Spinal cord (tissue), 10 donors: Measurements from ENCODE around the gene DNAL1. TPM values are rescaled to one million over a fixed set of nuclear protein-coding genes. Genes with fewer than 3 reads are reported as not detected.

Source experiments
- DNase-seq, 6 donors: peaks; one replicate each; pipeline versions ENCODE4 v3.0.0 to v3.0.0-alpha.2; 2013 to 2015; ENCODE audit warnings: low spot score in 6 of 6, low read depth in 4 of 6
- H3K27ac ChIP-seq: one replicate; pipeline ENCODE4 v1.5.1; 2013; ENCODE audit warnings: low read depth, low read length, control low read depth
- H3K27me3 ChIP-seq: one replicate; pipeline ENCODE4 v1.6.1; 2013; ENCODE audit warnings: low read length; ENCODE audit not compliant: control insufficient read depth, insufficient read depth
- H3K36me3 ChIP-seq: one replicate; pipeline ENCODE4 v1.6.1; 2013; ENCODE audit warnings: low read length; ENCODE audit not compliant: control insufficient read depth, insufficient read depth
- H3K4me1 ChIP-seq: one replicate; pipeline ENCODE4 v1.6.1; 2013; ENCODE audit warnings: low read length; ENCODE audit not compliant: control insufficient read depth, insufficient read depth
- H3K4me3 ChIP-seq: one replicate; pipeline ENCODE4 v1.5.1; 2013; ENCODE audit warnings: low read depth, low read length, control low read depth
- H3K9me3 ChIP-seq: one replicate; pipeline ENCODE4 v1.6.1; 2013; ENCODE audit warnings: low read length; ENCODE audit not compliant: control insufficient read depth, insufficient read depth
- WGBS: methylation state at CpG from one replicate; pipeline ENCODE4 v1.1.5; 2013; ENCODE audit warnings: missing lambda C conversion rate; ENCODE audit not compliant: insufficient coverage; 5-methylcytosine and 5-hydroxymethylcytosine counted together
- polyA plus RNA-seq, 2 donors: library from polyadenylated mRNA; unstranded; fragments of 120-200 nt; gene quantifications; one replicate each; pipeline ENCODE4 v1.2.1, GENCODE V29; 2013; ENCODE audit not compliant: insufficient read length in 2 of 2
- total RNA-seq, 2 donors: library from RNA; depleted of rRNA in 1 of 2; stranded (reverse); fragments of 120-200 nt in 1 of 2; fragments of >200 nt in 1 of 2; gene quantifications; one replicate each; pipeline versions ENCODE4 v1.2.3 to v1.2.4, GENCODE V29; 2013 to 2014
- donor health status: healthy.

The DNAL1 gene
- total and polyA plus RNA-seq, 4 donors: 15.4 to 26.0 (median 20.2) TPM

DNA sequence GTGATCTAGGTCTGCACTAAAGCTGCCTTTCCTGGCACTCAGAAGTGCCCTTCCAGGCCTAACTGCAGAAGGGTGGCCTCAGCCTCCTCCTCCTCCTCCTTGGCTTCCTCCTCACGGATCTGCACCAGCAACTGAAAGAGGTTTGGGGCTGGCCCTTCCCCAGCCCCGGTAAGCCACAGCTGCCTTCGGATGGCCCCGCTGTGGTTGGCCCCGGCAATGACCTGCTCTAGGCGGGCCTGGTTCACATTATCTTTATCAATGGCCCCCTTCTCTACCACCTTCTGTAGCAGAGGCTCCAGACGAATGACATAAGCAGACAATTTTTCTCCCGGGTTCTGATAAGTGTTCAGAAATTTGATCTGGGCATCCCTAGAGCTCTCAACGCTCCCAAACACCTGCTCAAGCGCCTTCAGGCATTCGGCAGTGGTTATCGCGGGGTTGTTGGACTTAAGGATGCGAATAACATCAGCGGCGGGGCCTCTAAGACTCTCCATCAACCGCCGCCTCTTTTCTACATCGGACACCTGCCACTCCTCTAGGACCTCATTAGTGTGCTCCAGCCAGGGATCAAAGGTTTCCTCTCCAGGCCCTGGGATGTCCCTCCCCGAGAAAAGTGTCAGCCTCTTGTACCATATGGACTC is 67.9 kb downstream of the DNAL1 start:
- no peaks in the 10 kb centered on the region for H3K27me3 ChIP-seq
- peak overlapping the region; percentile 79 for H3K4me3 ChIP-seq
- peak in 3 of 6 donors; percentile 18 to 56 (median 52) for DNase-seq
- H3K36me3 ChIP-seq: peaks cover 4% of the 10 kb centered on the region
- under 1% methylated on average over 17 of the region's 20 CpGs for WGBS
- peak overlapping the region; percentile 98 for H3K27ac ChIP-seq
- peaks cover 19% of the 10 kb centered on the region for H3K4me1 ChIP-seq
- no peaks in the 10 kb centered on the region for H3K9me3 ChIP-seq

DNA sequence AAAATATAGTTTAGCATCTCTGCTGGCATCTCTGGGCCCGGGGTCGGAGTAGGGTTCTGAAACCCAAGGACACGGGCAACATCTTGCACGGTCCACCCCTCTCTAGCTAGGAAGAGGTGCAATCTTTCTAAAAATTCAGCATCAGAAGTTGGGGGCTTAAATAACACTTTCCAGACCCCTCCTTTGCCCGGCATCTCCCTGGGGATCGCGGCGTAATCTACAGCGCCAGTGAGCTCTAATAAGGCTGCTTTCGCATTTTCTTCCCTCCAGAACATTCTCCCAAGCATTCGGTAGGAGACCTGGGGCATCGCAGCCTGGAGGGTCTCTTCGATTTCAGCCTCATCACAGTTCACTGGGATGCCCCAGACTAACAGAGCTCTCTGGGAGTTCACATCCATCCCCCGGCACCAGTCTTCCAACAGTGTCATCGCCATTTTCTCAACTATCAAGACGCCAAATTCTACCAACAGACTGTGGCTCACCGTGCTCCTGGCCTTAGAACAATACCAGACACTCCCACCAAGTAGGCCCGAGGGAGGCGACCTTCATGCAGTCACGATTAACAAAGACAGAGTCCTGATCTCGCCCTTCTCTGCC is 68.5 kb downstream of the DNAL1 start:
- H3K27me3 ChIP-seq: no peaks in the 10 kb centered on the region
- peak overlapping the region; percentile 98 for H3K27ac ChIP-seq
- H3K36me3 ChIP-seq: peaks cover 11% of the 10 kb centered on the region
- peaks cover 25% of the 10 kb centered on the region for H3K4me1 ChIP-seq
- H3K4me3 ChIP-seq: peak overlapping the region; percentile 79
- DNase-seq: peak in 3 of 6 donors; percentile 31 to 75 (median 63)
- WGBS: 0% methylated on average over 21 of the region's 21 CpGs
- no peaks in the 10 kb centered on the region for H3K9me3 ChIP-seq

DNA sequence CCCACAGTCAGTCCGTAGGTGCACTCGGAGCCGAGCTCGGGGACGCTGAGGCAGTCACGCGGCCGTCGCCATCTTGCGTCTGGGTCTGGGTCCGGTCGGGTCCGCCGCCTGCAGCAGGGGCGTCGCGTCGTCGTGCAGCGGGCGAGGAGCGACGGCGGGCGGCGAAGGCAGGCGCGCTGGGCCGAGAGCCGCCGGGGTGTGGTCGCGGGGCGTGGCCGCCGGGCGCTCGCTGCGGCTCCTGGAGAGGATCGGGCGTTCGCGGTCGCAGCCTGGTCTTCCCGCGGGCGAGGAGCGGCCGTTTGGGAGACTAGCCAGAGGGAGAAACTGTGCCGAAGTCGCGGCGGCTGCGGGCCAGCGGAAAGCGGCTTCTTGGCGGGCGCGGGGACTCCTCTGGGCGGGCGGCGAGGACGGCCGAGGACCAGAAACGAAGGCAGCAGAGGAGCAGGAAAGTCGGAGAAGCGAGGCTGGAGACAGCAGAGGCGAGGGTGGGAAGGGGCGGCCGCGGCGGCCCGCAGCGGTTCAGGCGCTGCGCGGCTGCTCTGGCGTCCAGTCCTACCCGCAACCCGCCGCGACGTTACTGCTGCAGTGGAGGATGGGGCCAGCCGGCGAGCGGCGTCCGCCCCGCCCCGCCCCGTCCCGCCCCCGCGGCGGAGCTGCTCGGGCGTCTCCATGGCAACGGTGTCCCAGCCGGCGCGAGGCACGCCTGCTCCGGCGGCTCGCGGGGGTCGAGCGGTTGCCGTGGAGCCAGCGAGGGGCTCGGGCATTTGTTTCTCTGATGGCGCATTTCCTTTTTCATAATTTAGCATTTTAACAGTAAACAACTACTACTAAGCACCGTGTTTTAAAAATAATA is 69.2 kb downstream of the DNAL1 start, which contains the start of gene PNMA1:
Gene PNMA1, minus strand, starts transcription at position 582 of the 853 bp plus-strand sequence. CDS start 745 bp downstream, outside the sequence.
- Histone ChIP-seq H3K4me1 (peaks cover 32% of the 10 kb centered on the region), H3K27me3 (no peaks in the 10 kb centered on the region), H3K27ac (peak within 1 kb of the TSS; percentile 98), H3K4me3 (peak within 1 kb of the TSS; percentile 79), H3K9me3 (no peaks in the 10 kb centered on the region), H3K36me3 (peaks cover 14% of the 10 kb centered on the region)
- 0% methylated on average over 108 of the region's 113 CpGs for WGBS
- peak; percentile 74 to 97 (median 88) for DNase-seq

DNA sequence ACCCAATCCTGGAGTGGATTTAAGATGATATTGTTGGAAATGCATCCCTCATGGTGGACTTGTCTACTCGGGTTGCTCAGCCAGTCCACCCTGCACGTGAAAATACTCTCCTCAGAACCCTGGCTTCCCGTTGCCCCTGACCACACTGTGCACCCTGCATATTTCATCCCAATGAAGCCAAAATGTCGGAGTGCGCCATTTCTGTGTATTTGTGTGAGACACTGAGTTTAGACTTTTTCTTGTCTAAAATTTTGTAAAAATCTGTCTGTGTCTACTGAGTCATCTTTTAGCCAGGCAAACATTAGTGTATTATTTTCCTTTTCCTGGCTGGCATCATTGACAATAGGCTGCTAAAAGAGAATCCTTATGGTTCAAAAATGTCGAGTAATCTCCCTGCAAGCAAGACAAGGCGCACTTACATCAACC is 69.9 kb downstream of the DNAL1 start:
- Histone ChIP-seq H3K27me3 (no peaks in the 10 kb centered on the region), H3K9me3 (no peaks in the 10 kb centered on the region), H3K4me1 (peaks cover 38% of the 10 kb centered on the region), H3K27ac (peak overlapping the region; percentile 98), H3K36me3 (peaks cover 18% of the 10 kb centered on the region), H3K4me3 (peak overlapping the region; percentile 79)
- WGBS: 11% methylated on average over 3 of the region's 7 CpGs
- no peak for DNase-seq

DNA sequence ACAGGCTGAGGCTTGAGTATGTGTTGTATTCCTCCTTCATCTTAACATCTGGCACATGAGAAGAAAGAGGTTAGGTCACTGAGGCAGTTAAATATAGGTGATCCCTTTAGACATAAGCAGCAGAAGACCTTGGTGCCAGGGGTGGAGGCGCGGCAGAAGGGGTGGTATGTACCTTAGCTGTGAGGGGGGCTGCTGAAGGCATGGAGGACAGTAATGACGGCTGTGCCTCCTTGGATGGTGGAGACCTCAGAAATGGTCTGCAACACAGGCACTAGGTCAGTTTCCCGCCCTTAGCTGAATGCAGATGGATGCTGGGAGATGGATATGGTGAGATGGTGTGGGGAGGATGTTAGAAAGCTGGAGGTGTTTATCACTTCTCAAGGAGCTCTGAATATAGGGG is 70.9 kb downstream of the DNAL1 start:
- peaks cover 20% of the 10 kb centered on the region for H3K36me3 ChIP-seq
- no peak for DNase-seq
- no peaks in the 10 kb centered on the region for H3K27me3 ChIP-seq
- peaks cover 41% of the 10 kb centered on the region for H3K4me1 ChIP-seq
- WGBS: 78% methylated on average over 4 of the region's 4 CpGs
- no peak overlapping the region for H3K27ac ChIP-seq
- no peaks in the 10 kb centered on the region for H3K9me3 ChIP-seq
- no peak overlapping the region for H3K4me3 ChIP-seq

DNA sequence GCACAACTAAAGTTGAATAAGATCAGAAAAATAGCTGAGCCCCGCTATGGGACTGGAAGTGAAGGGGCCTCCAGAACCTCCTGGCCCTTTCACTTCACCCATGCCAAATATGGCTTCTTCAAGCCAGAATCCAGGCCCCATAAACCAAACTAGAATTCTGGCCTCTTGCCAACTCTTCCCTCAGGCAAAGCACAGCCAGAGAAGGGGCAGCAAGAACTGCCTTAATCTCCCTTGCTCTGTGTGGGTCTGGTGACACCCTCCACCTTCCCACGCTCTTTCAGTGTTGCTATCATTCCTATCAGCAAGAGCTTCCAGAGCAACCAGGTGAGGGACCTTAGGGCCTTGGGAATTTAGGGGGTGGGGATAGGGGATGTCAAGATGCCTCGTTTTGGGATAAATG is 72.5 kb downstream of the DNAL1 start:
- H3K4me3 ChIP-seq: no peak overlapping the region
- peak overlapping the region; percentile 90 for H3K27ac ChIP-seq
- WGBS: 43% methylated on average over 1 of the region's 3 CpGs
- peaks cover 28% of the 10 kb centered on the region for H3K36me3 ChIP-seq
- peaks cover 34% of the 10 kb centered on the region for H3K4me1 ChIP-seq
- peak in 2 of 6 donors; percentile 70 to 74 for DNase-seq
- no peaks in the 10 kb centered on the region for H3K9me3 ChIP-seq
- H3K27me3 ChIP-seq: no peaks in the 10 kb centered on the region

DNA sequence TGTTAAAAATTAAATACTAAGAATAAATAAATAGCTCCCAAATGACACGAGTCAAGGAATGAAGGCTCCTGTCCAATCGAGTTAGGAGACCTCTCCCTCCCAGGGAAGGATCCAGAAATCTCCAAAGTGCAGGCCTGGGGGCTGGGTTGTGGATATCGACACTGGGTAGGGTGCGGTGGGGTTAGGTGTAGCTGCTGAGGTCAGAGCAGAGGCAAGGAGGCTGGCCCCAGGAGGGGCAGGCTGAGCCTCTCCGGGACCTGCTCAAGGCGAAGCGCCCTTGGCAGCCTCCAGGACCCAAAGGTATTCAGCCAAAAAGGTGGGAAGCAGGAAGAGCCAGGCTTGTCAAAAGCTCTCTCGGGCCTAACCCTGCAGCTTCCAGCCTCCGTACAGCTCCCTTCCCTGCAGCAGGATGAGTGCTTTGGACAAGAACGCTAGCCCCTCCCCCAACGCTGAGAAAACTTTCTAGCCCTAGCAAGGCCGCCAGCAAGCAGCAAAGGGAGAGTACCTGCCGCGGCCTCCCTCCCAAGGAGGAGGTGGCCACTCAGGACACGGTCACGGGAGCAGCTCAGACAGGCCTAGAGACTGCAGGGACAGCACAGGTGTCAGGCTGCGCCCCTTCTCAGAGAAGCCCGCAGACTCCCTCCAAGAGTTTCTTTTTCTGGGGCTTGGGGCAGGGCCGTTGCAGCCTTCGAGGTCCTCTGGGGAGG is 73.1 kb downstream of the DNAL1 start:
- Histone ChIP-seq H3K27me3 (no peaks in the 10 kb centered on the region), H3K36me3 (peaks cover 34% of the 10 kb centered on the region), H3K4me1 (peaks cover 34% of the 10 kb centered on the region), H3K9me3 (no peaks in the 10 kb centered on the region), H3K27ac (peak overlapping the region; percentile 90), H3K4me3 (peak overlapping the region; percentile 49)
- WGBS: 28% methylated on average over 16 of the region's 20 CpGs
- peak in 2 of 6 donors; percentile 76 to 80 for DNase-seq

DNA sequence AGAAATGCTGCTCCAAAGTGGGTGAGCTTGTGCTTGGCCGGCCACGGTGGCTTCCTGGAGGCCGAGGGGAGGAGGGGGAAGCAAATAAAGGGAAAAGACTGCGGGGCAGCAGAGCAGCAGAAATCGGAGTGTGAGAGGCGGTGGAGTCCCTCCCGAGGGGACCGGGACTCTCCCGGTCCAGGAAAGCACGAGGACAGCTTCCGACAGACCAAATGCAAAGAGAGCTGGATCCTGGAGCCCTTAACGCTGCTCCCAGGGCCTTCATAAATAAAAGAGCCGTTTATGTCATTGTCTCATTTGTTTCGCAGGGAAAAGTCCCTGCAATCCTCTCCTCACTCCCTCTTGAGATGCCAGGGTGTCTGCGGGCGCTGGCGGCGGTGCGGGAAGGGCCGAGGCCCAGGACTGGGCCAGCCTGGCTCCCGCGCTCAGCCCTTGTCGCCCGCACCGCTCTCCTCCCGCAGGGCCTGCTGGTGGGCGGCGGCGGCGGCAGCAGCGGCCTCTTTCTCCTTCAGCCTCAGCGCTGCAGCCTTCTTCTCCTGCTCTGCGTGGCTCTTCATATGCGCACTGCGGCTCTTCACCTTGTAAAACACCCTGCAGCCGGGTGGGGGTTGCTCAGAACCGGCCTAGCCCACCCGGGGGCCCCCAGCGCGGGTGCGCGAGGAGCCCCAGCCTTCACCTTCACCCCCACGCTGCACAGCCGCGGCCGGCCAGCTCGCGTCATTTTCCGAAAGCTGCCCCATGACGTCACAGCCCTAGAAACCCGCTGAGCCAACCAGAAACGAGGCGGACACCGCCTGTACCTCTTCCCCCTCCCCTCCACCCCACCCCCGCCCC is 73.8 kb downstream of the DNAL1 start:
- H3K36me3 ChIP-seq: peaks cover 34% of the 10 kb centered on the region
- H3K4me1 ChIP-seq: peaks cover 34% of the 10 kb centered on the region
- peak overlapping the region; percentile 90 for H3K27ac ChIP-seq
- H3K27me3 ChIP-seq: no peaks in the 10 kb centered on the region
- peak overlapping the region; percentile 49 for H3K4me3 ChIP-seq
- peak in 3 of 6 donors; percentile 49 to 97 (median 96) for DNase-seq
- 11% methylated on average over 49 of the region's 55 CpGs for WGBS
- H3K9me3 ChIP-seq: no peaks in the 10 kb centered on the region
